22Rv1 (cell line): ENCODE data around the gene DMC1.

Experiments
- CTCF ChIP-seq: fragments of 450-650 bp; IDR thresholded peaks from 2 replicates; pipeline ENCODE4 v1.5.1; 2017; ENCODE audit warnings: mild to moderate bottlenecking
- ZFX ChIP-seq: fragments of 450-650 bp; IDR thresholded peaks from 2 replicates; pipeline ENCODE4 v1.6.1; 2017; ENCODE audit warnings: antibody characterized with exemption, borderline replicate concordance

- TF ChIP-seq CTCF (no peak), ZFX (no peak)
Measured at GRCh38 chr22:38489561-38490145, 80.3 kb downstream of the DMC1 start.
